Sigmoid colon (tissue), 7 donors: ENCODE data around the gene FXYD7. TPM values are rescaled to one million over a fixed set of nuclear protein-coding genes. Genes with fewer than 3 reads are reported as not detected.

Experiments
- DNase-seq: peaks from one replicate; pipeline ENCODE4 v3.0.0-alpha.2; 2019
- H3K27ac ChIP-seq, 4 donors: fragments of 200-600 bp; sonication (generic); one replicate each; pipeline ENCODE4 v1.5.1; 2016 to 2019; ENCODE audit warnings: mild to moderate bottlenecking in 1 of 4
- H3K27me3 ChIP-seq, 3 donors: fragments of 200-600 bp; sonication (generic); one replicate each; pipeline ENCODE4 v1.5.1; 2019; ENCODE audit warnings: mild to moderate bottlenecking in 1 of 3
- H3K36me3 ChIP-seq, 4 donors: fragments of 200-600 bp; sonication (generic); one replicate each; pipeline ENCODE4 v1.5.1; 2016 to 2019
- H3K4me1 ChIP-seq, 4 donors: fragments of 200-600 bp; sonication (generic); one replicate each; pipeline ENCODE4 v1.5.1; 2017 to 2019
- H3K4me3 ChIP-seq, 4 donors: fragments of 200-600 bp; sonication (generic); one replicate each; pipeline ENCODE4 v1.5.1; 2017 to 2019; ENCODE audit warnings: mild to moderate bottlenecking in 2 of 4, moderate library complexity in 1 of 4
- H3K9me3 ChIP-seq, 4 donors: fragments of 200-600 bp in 3 of 4; sonication (generic) in 3 of 4; one replicate each; pipeline versions ENCODE4 v1.5.1 to v1.6.1; 2013 to 2019
- EP300 ChIP-seq, 4 donors: sonication (generic); formaldehyde crosslinking; IDR thresholded peaks; one replicate each; pipeline ENCODE4 v1.6.1; 2017; ENCODE audit warnings: antibody characterized with exemption in 4 of 4
- POLR2A ChIP-seq, 2 donors: fragments of 450-650 bp; IDR thresholded peaks; one replicate each; pipeline ENCODE4 v1.6.1; 2016; ENCODE audit warnings: antibody characterized with exemption in 2 of 2, mild to moderate bottlenecking in 2 of 2, moderate library complexity in 2 of 2
- POLR2AphosphoS5 ChIP-seq, 4 donors: sonication (generic); formaldehyde crosslinking; IDR thresholded peaks; one replicate each; pipeline ENCODE4 v1.6.1; 2017; ENCODE audit warnings: antibody characterized with exemption in 4 of 4
- WGBS, 2 donors: extraction: QIAGEN DNeasy Blood & Tissue Kit; methylation state at CpG; one replicate each; pipeline ENCODE4 v1.1.7; 2013; 5-methylcytosine and 5-hydroxymethylcytosine counted together
- intact Hi-C: fragments of 100-400 bp; cut with DNase I; formaldehyde crosslinking; loops from one replicate; pipeline ENCODE4 v1.15.1; 2023
- polyA plus RNA-seq, 3 donors: library from polyadenylated mRNA; stranded (reverse); fragments of 200-250 nt; gene quantifications; one replicate each; pipeline ENCODE4 v1.2.3, GENCODE V29; 2013
- total RNA-seq, 4 donors: library from RNA; depleted of rRNA; stranded (reverse); fragments of >200 nt; gene quantifications; one replicate each; pipeline ENCODE4 v1.1.0, GENCODE V29; 2016
- TF ChIP-seq, protein P1 (sequence below), 4 experiments: fragments of 450-650 bp in 3 of 4; fragments of 200-600 bp in 1 of 4; IDR thresholded peaks; one replicate each; pipeline ENCODE4 v1.5.1; 2016 to 2019; ENCODE audit warnings: antibody characterized with exemption in 4 of 4, mild to moderate bottlenecking in 3 of 4, moderate library complexity in 2 of 4
- donor health status: healthy with polysubstance abuse.
- donor health status: Bipolar disorder and iron deficiency.
- donor health status: healthy.

The FXYD7 gene
- total and polyA plus RNA-seq, 7 donors, result 1.7 to 3.3 TPM; not detected in 5

DNA sequence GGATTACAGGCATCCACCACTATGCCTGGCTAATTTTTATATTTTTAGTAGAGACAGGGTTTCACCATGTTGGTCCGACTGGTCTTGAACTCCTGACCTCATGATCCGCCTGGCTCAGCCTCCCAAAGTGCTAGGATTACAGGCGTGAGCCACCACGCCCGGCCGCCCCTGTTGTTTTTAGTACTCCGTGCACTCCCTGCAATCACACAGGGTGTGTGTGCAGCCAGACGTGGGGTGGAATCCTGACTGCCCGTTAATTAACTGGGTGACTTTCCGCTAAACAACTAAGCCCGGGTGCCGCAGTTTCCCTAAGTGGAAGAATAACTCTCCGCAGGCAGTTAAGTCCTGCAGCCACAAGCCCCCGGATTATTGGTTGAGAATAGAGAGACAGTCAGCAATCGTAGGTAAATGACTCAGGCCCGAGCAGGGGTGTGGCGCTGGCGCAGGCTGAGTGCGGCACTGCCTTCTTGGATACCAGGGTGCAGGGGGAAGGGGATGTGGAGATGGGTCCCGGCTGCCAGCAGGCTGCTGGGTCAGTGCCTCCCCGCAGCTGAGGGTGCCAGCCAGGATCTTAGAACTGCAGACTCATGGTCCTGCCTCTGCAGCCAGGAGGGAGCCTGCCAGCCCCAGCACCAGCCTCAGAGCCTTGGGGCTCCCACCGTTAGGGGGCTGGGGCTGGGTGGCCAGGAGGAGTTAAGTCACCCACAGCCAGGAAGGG, 33.5 kb upstream of the FXYD7 start:
- Histone ChIP-seq H3K9me3 (no peaks in the 10 kb centered on the region), H3K4me1 (peaks cover 0 to 3% (median 3%) of the 10 kb centered on the region in 4 donors), H3K4me3 (no peak overlapping the region), H3K36me3 (no peaks in the 10 kb centered on the region), H3K27ac (peak overlapping the region; percentile 12 to 62 (median 42)), H3K27me3 (no peaks in the 10 kb centered on the region)
- WGBS, 2 donors, result 15 to 63% methylated on average over 22 of the region's 22 CpGs
- TF ChIP-seq, protein P1, sequence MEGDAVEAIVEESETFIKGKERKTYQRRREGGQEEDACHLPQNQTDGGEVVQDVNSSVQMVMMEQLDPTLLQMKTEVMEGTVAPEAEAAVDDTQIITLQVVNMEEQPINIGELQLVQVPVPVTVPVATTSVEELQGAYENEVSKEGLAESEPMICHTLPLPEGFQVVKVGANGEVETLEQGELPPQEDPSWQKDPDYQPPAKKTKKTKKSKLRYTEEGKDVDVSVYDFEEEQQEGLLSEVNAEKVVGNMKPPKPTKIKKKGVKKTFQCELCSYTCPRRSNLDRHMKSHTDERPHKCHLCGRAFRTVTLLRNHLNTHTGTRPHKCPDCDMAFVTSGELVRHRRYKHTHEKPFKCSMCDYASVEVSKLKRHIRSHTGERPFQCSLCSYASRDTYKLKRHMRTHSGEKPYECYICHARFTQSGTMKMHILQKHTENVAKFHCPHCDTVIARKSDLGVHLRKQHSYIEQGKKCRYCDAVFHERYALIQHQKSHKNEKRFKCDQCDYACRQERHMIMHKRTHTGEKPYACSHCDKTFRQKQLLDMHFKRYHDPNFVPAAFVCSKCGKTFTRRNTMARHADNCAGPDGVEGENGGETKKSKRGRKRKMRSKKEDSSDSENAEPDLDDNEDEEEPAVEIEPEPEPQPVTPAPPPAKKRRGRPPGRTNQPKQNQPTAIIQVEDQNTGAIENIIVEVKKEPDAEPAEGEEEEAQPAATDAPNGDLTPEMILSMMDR (IDR thresholded peaks at IDR 0.05), result no peak
- no peak for TF ChIP-seq POLR2AphosphoS5 (IDR thresholded peaks at IDR 0.05)
- TF ChIP-seq EP300 (IDR thresholded peaks at IDR 0.05), result no peak
- TF ChIP-seq POLR2A (IDR thresholded peaks at IDR 0.05), result no peak
- no peak for DNase-seq
- intact Hi-C loops, result no loop called here

GRCh38 chr19:35110974-35111373, 32.1 kb upstream of the FXYD7 start:
- no peak for DNase-seq
- H3K4me3 ChIP-seq, result no peak overlapping the region
- TF ChIP-seq, protein P1 (IDR thresholded peaks at IDR 0.05), result no peak
- TF ChIP-seq POLR2A (IDR thresholded peaks at IDR 0.05), result no peak
- no peak for TF ChIP-seq POLR2AphosphoS5 (IDR thresholded peaks at IDR 0.05)
- no peak for TF ChIP-seq EP300 (IDR thresholded peaks at IDR 0.05)
- no peaks in the 10 kb centered on the region for H3K36me3 ChIP-seq
- intact Hi-C loops, result no loop called here
- peaks cover 0 to 5% (median 0%) of the 10 kb centered on the region in 3 donors for H3K27me3 ChIP-seq
- H3K27ac ChIP-seq, result peak overlapping the region; percentile 4 to 15 (median 11)
- H3K9me3 ChIP-seq, result no peaks in the 10 kb centered on the region
- peaks cover 0 to 10% (median 9%) of the 10 kb centered on the region in 4 donors for H3K4me1 ChIP-seq
- 69 to 73% methylated on average over 9 of the region's 9 CpGs for WGBS, 2 donors

GRCh38 chr19:35112995-35113688, 29.9 kb upstream of the FXYD7 start:
- DNase-seq, result no peak
- Histone ChIP-seq H3K27ac (peak overlapping the region in 2 of 4 donors; percentile 27 to 30), H3K4me3 (no peak overlapping the region), H3K36me3 (no peaks in the 10 kb centered on the region), H3K4me1 (peaks cover 0 to 10% (median 9%) of the 10 kb centered on the region in 4 donors), H3K9me3 (no peaks in the 10 kb centered on the region), H3K27me3 (peaks cover 0 to 5% (median 0%) of the 10 kb centered on the region in 3 donors)
- intact Hi-C loops, result no loop called here
- no peak for TF ChIP-seq POLR2AphosphoS5 (IDR thresholded peaks at IDR 0.05)
- TF ChIP-seq, protein P1 (IDR thresholded peaks at IDR 0.05), result no peak
- TF ChIP-seq POLR2A (IDR thresholded peaks at IDR 0.05), result no peak
- TF ChIP-seq EP300 (IDR thresholded peaks at IDR 0.05), result no peak
- WGBS, 2 donors, result 84 to 87% methylated on average over 15 of the region's 15 CpGs

DNA sequence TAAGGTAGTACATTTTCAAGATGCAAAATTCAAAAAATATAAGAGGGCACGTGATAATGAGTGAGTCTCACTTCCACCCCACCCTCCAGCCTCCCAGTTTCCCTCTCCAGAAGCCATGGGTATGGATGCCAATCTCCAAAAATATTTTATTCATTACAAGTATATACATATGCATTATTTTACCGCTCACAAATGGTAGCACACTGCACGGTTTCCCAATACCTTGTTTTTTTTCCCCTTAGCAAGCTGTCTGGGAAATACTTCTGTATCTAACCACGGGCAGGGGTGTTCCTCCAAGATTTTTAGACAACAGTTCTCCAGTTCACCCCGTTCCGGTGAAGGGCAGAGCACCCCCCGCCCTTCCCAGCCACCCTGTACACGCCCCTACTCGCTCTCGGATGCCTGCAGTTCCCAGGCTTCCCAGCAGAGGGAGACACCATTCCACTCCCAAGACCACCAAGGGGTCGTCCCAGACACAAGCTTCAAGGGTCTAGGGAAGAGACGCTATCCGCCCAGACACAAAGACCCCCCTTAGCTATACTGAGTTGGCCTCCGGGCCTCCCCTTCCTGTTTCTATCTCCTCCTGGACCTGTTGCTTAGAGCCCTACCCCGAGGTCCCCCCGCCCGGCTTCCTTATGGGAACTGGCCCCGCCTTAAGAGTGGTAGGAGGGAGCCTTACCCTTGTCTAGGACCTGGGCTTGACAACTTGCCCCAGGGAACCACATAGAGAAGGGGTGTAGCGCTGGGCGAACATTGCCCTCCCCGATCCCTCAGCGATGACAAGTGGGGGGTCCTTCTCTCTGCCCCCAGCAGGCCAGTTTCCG, 28.5 kb upstream of the FXYD7 start:
- intact Hi-C loops, result loop anchor here (2.0 kb wide), 1 partner anchor 20 kb away; the partner anchor contains the start of gene LGI4
- Histone ChIP-seq H3K4me3 (peak overlapping the region in 3 of 4 donors; percentile 19 to 38 (median 30)), H3K36me3 (no peaks in the 10 kb centered on the region), H3K27me3 (peaks cover 0 to 5% (median 0%) of the 10 kb centered on the region in 3 donors), H3K27ac (peak overlapping the region; percentile 10 to 67 (median 54)), H3K9me3 (no peaks in the 10 kb centered on the region), H3K4me1 (peaks cover 0 to 10% (median 9%) of the 10 kb centered on the region in 4 donors)
- peak; percentile 86 for DNase-seq
- TF ChIP-seq EP300 (IDR thresholded peaks at IDR 0.05) (no peak), POLR2AphosphoS5 (IDR thresholded peaks at IDR 0.05) (peak in 2 of 4 donors; percentile 16 to 36), POLR2A (IDR thresholded peaks at IDR 0.05) (peak in 1 of 2 donors; percentile 56)
- TF ChIP-seq, protein P1 (IDR thresholded peaks at IDR 0.05), result peak; percentile 86 to 96 (median 94)
- 3 to 10% methylated on average over 23 of the region's 23 CpGs for WGBS, 2 donors
